PFSK-1 (cell line): Measurements from ENCODE around the gene GATA3.

Source experiments
- POLR2AphosphoS5 ChIP-seq: IDR thresholded peaks from 2 replicates; pipeline ENCODE4 v1.6.1; 2012; ENCODE audit warnings: low read depth, mild to moderate bottlenecking, control low read depth, low read length, moderate library complexity
- REST ChIP-seq, 2 experiments: IDR thresholded peaks; 2 replicates each; pipeline versions ENCODE4 v1.6.1 to v1.8.0; 2011 to 2012; ENCODE audit warnings: low read depth in 2 of 2, low read length in 2 of 2, control low read depth in 1 of 2, inconsistent platforms in 1 of 2, mild to moderate bottlenecking in 1 of 2, moderate library complexity in 1 of 2; ENCODE audit not compliant: insufficient read depth in 1 of 2
- SIN3A ChIP-seq: IDR thresholded peaks from 2 replicates; pipeline ENCODE4 v1.6.1; 2012; ENCODE audit warnings: mild to moderate bottlenecking, low read length, moderate library complexity, borderline replicate concordance; ENCODE audit not compliant: insufficient read depth
- TAF1 ChIP-seq: IDR thresholded peaks from 2 replicates; pipeline ENCODE4 v1.6.1; 2012; ENCODE audit warnings: low read length, control low read depth, borderline replicate concordance; ENCODE audit not compliant: insufficient read depth

- TF ChIP-seq TAF1 = no peak
- TF ChIP-seq REST (IDR thresholded peaks at IDR 0.05; ENCODE audit: insufficient read depth in 1 of 2, low read depth in 2 of 2, low read length in 2 of 2) = no peak
- no peak for TF ChIP-seq POLR2AphosphoS5
- TF ChIP-seq SIN3A = no peak
Observed at GRCh38 chr10:8066124-8066523, 11.6 kb downstream of the GATA3 start.
